Measurements from ENCODE around the gene POLG.
A peak's percentile ranks its signal among the peaks of the same experiment; 100 is the strongest.

The POLG gene

GRCh38 chr15:89366656-89367393 is 32.2 kb upstream of the POLG start:
- Histone ChIP-seq H3K27me3 (no peaks in the 10 kb centered on the region), H3K9me3 (no peaks in the 10 kb centered on the region), H3K4me1 (peaks cover 14% of the 10 kb centered on the region), H3K36me3 (peaks cover 47% of the 10 kb centered on the region), H3K4me3 (ENCODE audit: low read depth, low read length) (no peak overlapping the region)
- no peak for TF ChIP-seq CTCF (IDR thresholded peaks at IDR 0.05; ENCODE audit: low read depth, low read length)
- DNase-seq = no peak

- Histone ChIP-seq H3K9me3 (no peaks in the 10 kb centered on the region), H3K27me3 (no peaks in the 10 kb centered on the region), H3K4me1 (peaks cover 20% of the 10 kb centered on the region), H3K4me3 (ENCODE audit: low read depth, low read length) (no peak overlapping the region), H3K36me3 (peaks cover 41% of the 10 kb centered on the region)
- DNase-seq = no peak
- TF ChIP-seq CTCF (IDR thresholded peaks at IDR 0.05; ENCODE audit: low read depth, low read length) = no peak
These were observed 30.9 kb upstream of the POLG start for GRCh38 chr15:89365462-89366065.

GRCh38 chr15:89364741-89365450 is 30.3 kb upstream of the POLG start:
- Histone ChIP-seq H3K9me3 (no peaks in the 10 kb centered on the region), H3K4me1 (peaks cover 25% of the 10 kb centered on the region), H3K36me3 (peaks cover 34% of the 10 kb centered on the region), H3K4me3 (ENCODE audit: low read depth, low read length) (peak overlapping the region; percentile 92), H3K27me3 (no peaks in the 10 kb centered on the region)
- DNase-seq = no peak
- no peak for TF ChIP-seq CTCF (IDR thresholded peaks at IDR 0.05; ENCODE audit: low read depth, low read length)

- DNase-seq = peak; percentile 68
- H3K36me3 ChIP-seq = peaks cover 29% of the 10 kb centered on the region
- no peak for TF ChIP-seq CTCF (IDR thresholded peaks at IDR 0.05; ENCODE audit: low read depth, low read length)
- H3K4me3 ChIP-seq (ENCODE audit: low read depth, low read length) = peak overlapping the region; percentile 92
- H3K9me3 ChIP-seq = no peaks in the 10 kb centered on the region
- no peaks in the 10 kb centered on the region for H3K27me3 ChIP-seq
- peaks cover 27% of the 10 kb centered on the region for H3K4me1 ChIP-seq
These were observed 29.7 kb upstream of the POLG start for GRCh38 chr15:89364341-89364740.

- Histone ChIP-seq H3K9me3 (no peaks in the 10 kb centered on the region), H3K36me3 (peaks cover 23% of the 10 kb centered on the region), H3K27me3 (no peaks in the 10 kb centered on the region), H3K4me3 (ENCODE audit: low read depth, low read length) (peak overlapping the region; percentile 92), H3K4me1 (peaks cover 23% of the 10 kb centered on the region)
- no peak for DNase-seq
- no peak for TF ChIP-seq CTCF (IDR thresholded peaks at IDR 0.05; ENCODE audit: low read depth, low read length)
These were observed 29.1 kb upstream of the POLG start for GRCh38 chr15:89363770-89364169.

All from BE2C (cell line).